Measurements from ENCODE around the gene SUSD2.
"Not testable (repeated sequence)": the region's sequence is repeated elsewhere in the genome, so short reads cannot be mapped to it uniquely, and the experiment has no call there.

DNA sequence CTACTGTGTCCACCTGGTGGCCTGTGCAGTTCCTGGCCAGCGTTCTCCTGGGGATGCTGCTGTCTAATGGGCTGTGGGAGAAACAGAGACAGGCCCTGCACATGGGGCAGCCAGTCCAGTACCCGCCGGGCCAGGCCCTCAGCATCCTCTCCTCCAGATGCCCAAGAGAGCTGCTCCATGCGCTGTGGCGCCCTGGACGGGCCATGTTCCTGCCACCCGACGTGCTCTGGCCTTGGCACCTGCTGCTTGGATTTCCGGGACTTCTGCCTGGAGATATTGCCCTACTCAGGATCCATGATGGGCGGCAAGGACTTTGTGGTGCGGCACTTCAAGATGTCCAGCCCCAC is 1.6 kb downstream of the SUSD2 start:
- TF ChIP-seq POLR2A (IDR thresholded peaks at IDR 0.05): not testable (repeated sequence)
- TF ChIP-seq, protein P1, sequence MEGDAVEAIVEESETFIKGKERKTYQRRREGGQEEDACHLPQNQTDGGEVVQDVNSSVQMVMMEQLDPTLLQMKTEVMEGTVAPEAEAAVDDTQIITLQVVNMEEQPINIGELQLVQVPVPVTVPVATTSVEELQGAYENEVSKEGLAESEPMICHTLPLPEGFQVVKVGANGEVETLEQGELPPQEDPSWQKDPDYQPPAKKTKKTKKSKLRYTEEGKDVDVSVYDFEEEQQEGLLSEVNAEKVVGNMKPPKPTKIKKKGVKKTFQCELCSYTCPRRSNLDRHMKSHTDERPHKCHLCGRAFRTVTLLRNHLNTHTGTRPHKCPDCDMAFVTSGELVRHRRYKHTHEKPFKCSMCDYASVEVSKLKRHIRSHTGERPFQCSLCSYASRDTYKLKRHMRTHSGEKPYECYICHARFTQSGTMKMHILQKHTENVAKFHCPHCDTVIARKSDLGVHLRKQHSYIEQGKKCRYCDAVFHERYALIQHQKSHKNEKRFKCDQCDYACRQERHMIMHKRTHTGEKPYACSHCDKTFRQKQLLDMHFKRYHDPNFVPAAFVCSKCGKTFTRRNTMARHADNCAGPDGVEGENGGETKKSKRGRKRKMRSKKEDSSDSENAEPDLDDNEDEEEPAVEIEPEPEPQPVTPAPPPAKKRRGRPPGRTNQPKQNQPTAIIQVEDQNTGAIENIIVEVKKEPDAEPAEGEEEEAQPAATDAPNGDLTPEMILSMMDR (IDR thresholded peaks at IDR 0.05): not testable (repeated sequence)

All from Peyer's patch (tissue), 4 donors.